ENCODE measurements around the gene CLPTM1. TPM values are rescaled to one million over a fixed set of nuclear protein-coding genes. Genes with fewer than 3 reads are reported as not detected.
"Not testable (repeated sequence)": the region's sequence is repeated elsewhere in the genome, so short reads cannot be mapped to it uniquely, and the experiment has no call there.

CLPTM1 gene
- total RNA-seq, 1 donor from 2014 or later = 24.9 TPM

- DNase-seq (ENCODE audit: low read depth, low spot score) = no peak
Measured at GRCh38 chr19:44939668-44940067, 15.5 kb upstream of the CLPTM1 start.

- no peak for DNase-seq (ENCODE audit: low read depth, low spot score)
Measured at GRCh38 chr19:44942067-44942571, 13.1 kb upstream of the CLPTM1 start, which contains the start of gene APOC4. APOC4 (plus strand) TSS chr19:44942237; CDS start chr19:44942278, 41 bp downstream.

GRCh38 chr19:44943801-44944249 lies 11.4 kb upstream of the CLPTM1 start:
- no peak for DNase-seq (ENCODE audit: low read depth, low spot score)

GRCh38 chr19:44947041-44947581 lies 8.1 kb upstream of the CLPTM1 start:
- DNase-seq (ENCODE audit: low read depth, low spot score) = no peak

- no peak for DNase-seq (ENCODE audit: low read depth, low spot score)
Measured at GRCh38 chr19:44948237-44948636, 6.9 kb upstream of the CLPTM1 start.

- DNase-seq (ENCODE audit: low read depth, low spot score) = no peak
Measured at GRCh38 chr19:44948763-44949374, 6.3 kb upstream of the CLPTM1 start.

GRCh38 chr19:44949550-44949949 lies 5.6 kb upstream of the CLPTM1 start:
- no peak for DNase-seq (ENCODE audit: low read depth, low spot score)

GRCh38 chr19:44951179-44952159 lies 3.7 kb upstream of the CLPTM1 start:
- DNase-seq (ENCODE audit: low read depth, low spot score) = peak; percentile 51

GRCh38 chr19:44954278-44954648 lies 917 bp upstream of the CLPTM1 start:
- DNase-seq (ENCODE audit: low read depth, low spot score) = no peak

- DNase-seq (ENCODE audit: low read depth, low spot score) = no peak
Measured at GRCh38 chr19:44955505-44956439, 592 bp downstream of the CLPTM1 start.

- no peak for DNase-seq (ENCODE audit: low read depth, low spot score)
Measured at GRCh38 chr19:44957526-44957925, 2.3 kb downstream of the CLPTM1 start.

GRCh38 chr19:44958090-44958489 lies 2.9 kb downstream of the CLPTM1 start:
- DNase-seq (ENCODE audit: low read depth, low spot score) = no peak

GRCh38 chr19:44959691-44960090 lies 4.5 kb downstream of the CLPTM1 start:
- no peak for DNase-seq (ENCODE audit: low read depth, low spot score)

- DNase-seq (ENCODE audit: low read depth, low spot score) = no peak
Measured at GRCh38 chr19:44960906-44961728, 5.9 kb downstream of the CLPTM1 start.

- no peak for DNase-seq (ENCODE audit: low read depth, low spot score)
Measured at GRCh38 chr19:44961821-44962220, 6.6 kb downstream of the CLPTM1 start.

- no peak for DNase-seq (ENCODE audit: low read depth, low spot score)
Measured at GRCh38 chr19:44968118-44968517, 12.9 kb downstream of the CLPTM1 start.

GRCh38 chr19:44968670-44969069 lies 13.5 kb downstream of the CLPTM1 start:
- DNase-seq (ENCODE audit: low read depth, low spot score) = no peak

GRCh38 chr19:44969437-44969836 lies 14.3 kb downstream of the CLPTM1 start:
- no peak for DNase-seq (ENCODE audit: low read depth, low spot score)

GRCh38 chr19:44971451-44971850 lies 16.3 kb downstream of the CLPTM1 start:
- not testable (repeated sequence) for DNase-seq (ENCODE audit: low read depth, low spot score)

GRCh38 chr19:44972802-44973201 lies 17.6 kb downstream of the CLPTM1 start:
- DNase-seq (ENCODE audit: low read depth, low spot score) = no peak

Measured in pulmonary artery endothelial cell (primary cell).